GM12875 (cell line): Measurements from ENCODE around the gene DCP2.

Experiments used
- H3K4me3 ChIP-seq: one replicate; pipeline ENCODE4 v1.5.1; 2011; ENCODE audit warnings: low read depth, low read length, control low read depth
- TF ChIP-seq, protein P1 (sequence below): IDR thresholded peaks from 2 replicates; pipeline ENCODE4 v1.5.1; 2011; ENCODE audit warnings: low read depth, mild to moderate bottlenecking, control low read depth, inconsistent platforms, low read length, moderate library complexity, borderline replicate concordance; ENCODE audit not compliant: insufficient read depth

DCP2 gene

DNA sequence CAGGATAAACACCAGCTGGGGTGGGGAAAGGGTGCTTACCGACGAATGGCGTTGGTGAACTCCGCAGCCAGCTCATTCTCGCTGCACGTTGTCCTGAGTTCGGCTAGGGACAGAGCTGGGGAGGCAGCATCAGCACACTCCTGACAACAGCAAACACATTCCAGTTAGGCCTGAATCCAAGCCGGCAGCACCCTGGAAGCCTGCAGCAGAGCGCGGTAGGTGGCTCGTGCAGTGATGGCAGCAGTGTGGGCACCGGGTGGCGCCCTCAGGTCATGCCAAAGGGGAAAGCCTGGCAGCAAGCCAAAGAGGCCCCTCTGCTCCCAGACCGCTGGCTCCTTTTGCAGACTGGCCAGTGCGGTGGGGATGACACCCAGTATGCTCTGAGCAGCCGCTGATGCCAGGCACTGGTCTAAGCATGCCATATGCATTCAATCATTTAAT, 66.9 kb downstream of the DCP2 start:
- H3K4me3 ChIP-seq, result no peak overlapping the region
- TF ChIP-seq, protein P1, sequence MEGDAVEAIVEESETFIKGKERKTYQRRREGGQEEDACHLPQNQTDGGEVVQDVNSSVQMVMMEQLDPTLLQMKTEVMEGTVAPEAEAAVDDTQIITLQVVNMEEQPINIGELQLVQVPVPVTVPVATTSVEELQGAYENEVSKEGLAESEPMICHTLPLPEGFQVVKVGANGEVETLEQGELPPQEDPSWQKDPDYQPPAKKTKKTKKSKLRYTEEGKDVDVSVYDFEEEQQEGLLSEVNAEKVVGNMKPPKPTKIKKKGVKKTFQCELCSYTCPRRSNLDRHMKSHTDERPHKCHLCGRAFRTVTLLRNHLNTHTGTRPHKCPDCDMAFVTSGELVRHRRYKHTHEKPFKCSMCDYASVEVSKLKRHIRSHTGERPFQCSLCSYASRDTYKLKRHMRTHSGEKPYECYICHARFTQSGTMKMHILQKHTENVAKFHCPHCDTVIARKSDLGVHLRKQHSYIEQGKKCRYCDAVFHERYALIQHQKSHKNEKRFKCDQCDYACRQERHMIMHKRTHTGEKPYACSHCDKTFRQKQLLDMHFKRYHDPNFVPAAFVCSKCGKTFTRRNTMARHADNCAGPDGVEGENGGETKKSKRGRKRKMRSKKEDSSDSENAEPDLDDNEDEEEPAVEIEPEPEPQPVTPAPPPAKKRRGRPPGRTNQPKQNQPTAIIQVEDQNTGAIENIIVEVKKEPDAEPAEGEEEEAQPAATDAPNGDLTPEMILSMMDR, result peak; percentile 24; the same call in 1 of the 2 replicates

DNA sequence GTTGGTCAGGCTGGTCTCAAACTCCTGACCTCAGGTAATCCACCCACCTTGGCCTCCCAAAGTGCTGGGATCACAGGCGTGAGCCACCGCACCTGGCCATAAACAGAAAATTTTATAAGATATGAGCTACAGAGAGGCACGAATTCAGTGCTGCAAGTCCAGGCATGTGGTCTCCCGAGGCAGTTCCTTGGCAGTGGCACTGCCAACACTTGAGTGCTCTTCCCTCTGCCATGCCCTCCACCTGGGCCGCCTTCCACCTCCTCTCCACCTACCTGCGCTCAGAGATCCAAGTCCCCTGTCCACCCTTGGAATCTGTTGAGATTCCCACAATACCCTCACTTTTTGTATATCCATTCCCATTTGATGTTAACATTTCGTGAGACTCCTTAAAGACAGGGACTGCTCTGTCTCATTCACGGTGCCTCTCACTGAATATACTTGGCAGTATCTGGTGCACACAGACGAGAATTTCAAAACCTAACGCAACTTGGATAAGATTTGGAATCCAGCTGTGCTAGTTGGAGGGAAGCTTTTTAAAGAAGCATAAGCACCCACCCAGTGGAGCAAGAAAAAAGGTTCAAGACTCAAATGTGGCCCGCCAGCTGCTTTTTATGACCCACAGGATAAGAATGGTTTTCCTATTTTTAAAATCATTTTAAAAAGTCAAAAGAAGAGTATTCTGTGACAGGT, 68.3 kb downstream of the DCP2 start:
- TF ChIP-seq, protein P1, result no peak
- H3K4me3 ChIP-seq, result no peak overlapping the region

- H3K4me3 ChIP-seq, result no peak overlapping the region
- TF ChIP-seq, protein P1, result no peak
Measured at GRCh38 chr5:113047234-113047633, 70.6 kb downstream of the DCP2 start.

GRCh38 chr5:113047733-113048652, 71.4 kb downstream of the DCP2 start:
- TF ChIP-seq, protein P1, result no peak
- peak overlapping the region; percentile 17 for H3K4me3 ChIP-seq

GRCh38 chr5:113048931-113049330, 72.3 kb downstream of the DCP2 start:
- TF ChIP-seq, protein P1, result no peak
- no peak overlapping the region for H3K4me3 ChIP-seq

DNA sequence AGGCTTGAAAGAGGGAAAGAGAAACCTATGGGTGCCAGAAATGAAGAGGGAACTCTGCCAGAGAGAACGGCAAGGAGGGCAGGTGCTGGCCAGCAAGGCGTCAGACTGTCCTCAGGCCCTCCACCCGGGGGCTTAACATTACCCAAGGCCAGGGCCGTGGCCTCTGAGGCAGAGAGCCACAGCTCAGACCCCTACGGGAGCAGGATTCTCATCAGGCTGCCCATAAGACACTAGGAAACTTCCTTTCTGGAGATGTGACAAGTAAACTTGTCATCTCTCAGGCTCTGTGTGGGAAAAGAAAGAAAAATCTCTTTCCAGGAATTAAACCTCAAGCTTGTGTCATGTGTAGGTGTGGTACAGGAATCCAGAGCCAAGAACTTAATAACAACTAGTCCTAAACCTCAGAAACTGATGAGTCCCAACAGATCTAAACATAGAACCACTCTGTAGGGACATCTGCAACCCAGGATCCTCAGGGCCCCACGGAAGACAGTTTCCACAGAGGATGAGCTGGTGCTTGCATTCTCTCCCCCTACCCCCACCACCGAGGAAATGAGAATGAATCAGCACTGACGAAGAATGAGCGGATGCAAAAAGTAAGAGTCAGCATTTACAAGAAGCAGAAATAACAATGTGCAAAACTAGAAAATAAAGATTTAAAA, 74.3 kb downstream of the DCP2 start:
- TF ChIP-seq, protein P1, result no peak

More for the DNA sequence above, 74.3 kb downstream of the DCP2 start:
- H3K4me3 ChIP-seq, result no peak overlapping the region
